Activated CD4-positive, alpha-beta memory T cell treated with anti-CD3 and anti-CD28 coated beads, Interleukin-2, amount 10 ng/mL, durations not matched to agents 7 days and 5 days (primary cell): ENCODE measurements around the gene PCSK6. TPM values are rescaled to one million over a fixed set of nuclear protein-coding genes. Genes with fewer than 3 reads are reported as not detected.

Experiments
- CTCF ChIA-PET: fragments of 350-600 bp; sonication (Branson Sonifier 250); formaldehyde crosslinking; loops from one replicate; lab custom pipeline; 2021; ENCODE audit warnings: antibody characterized with exemption, inconsistent platforms; lab: Charles Lee
- POLR2A ChIA-PET: fragments of 350-600 bp; sonication (Branson Sonifier 250); formaldehyde crosslinking; loops from one replicate; lab custom pipeline; 2021; ENCODE audit warnings: antibody characterized with exemption; lab: Charles Lee
- DNase-seq: peaks from one replicate; pipeline ENCODE4 v3.0.0-alpha.2; 2020
- H3K27ac Mint-ChIP-seq: one replicate; pipeline ENCODE4 v1.8.0; 2021; ENCODE audit warnings: mild to moderate bottlenecking, mixed read lengths
- H3K27me3 Mint-ChIP-seq: one replicate; pipeline ENCODE4 v1.8.0; 2021; ENCODE audit warnings: mixed read lengths
- H3K36me3 Mint-ChIP-seq: one replicate; pipeline ENCODE4 v1.8.0; 2021; ENCODE audit warnings: low read depth, mixed read lengths
- H3K4me1 Mint-ChIP-seq: one replicate; pipeline ENCODE4 v1.8.0; 2021; ENCODE audit warnings: mixed read lengths
- H3K4me3 Mint-ChIP-seq: one replicate; pipeline ENCODE4 v1.8.0; 2021; ENCODE audit warnings: mild to moderate bottlenecking, mixed read lengths
- H3K9me3 Mint-ChIP-seq: one replicate; pipeline ENCODE4 v1.8.0; 2021; ENCODE audit warnings: mixed read lengths
- total RNA-seq, 2 experiments: library from RNA; stranded (reverse); gene quantifications; one replicate each; pipeline ENCODE4 v1.2.3, GENCODE V29; 2021

Gene PCSK6
- total RNA-seq, 2 experiments from 2014 or later: 0.53 to 0.58 TPM

GRCh38 chr15:101520395-101520794, 30.9 kb upstream of the PCSK6 start:
- H3K27ac Mint-ChIP-seq: no peak overlapping the region
- ChIA-PET CTCF (interaction anchor here (1.0 kb wide), 1 partner anchor 18 kb away, joined by 4 read pairs; no protein-coding TSS in a partner anchor), POLR2A (interaction anchor here (1.1 kb wide), 1 partner anchor 18 kb away, joined by 3 read pairs; no protein-coding TSS in a partner anchor)
- H3K9me3 Mint-ChIP-seq: peaks cover 26% of the 10 kb centered on the region
- peaks cover 5% of the 10 kb centered on the region for H3K36me3 Mint-ChIP-seq
- H3K4me1 Mint-ChIP-seq: peaks cover 6% of the 10 kb centered on the region
- no peak overlapping the region for H3K4me3 Mint-ChIP-seq
- peaks cover 31% of the 10 kb centered on the region for H3K27me3 Mint-ChIP-seq
- DNase-seq: no peak

- peaks cover 5% of the 10 kb centered on the region for H3K36me3 Mint-ChIP-seq
- H3K9me3 Mint-ChIP-seq: peaks cover 27% of the 10 kb centered on the region
- H3K27ac Mint-ChIP-seq: no peak overlapping the region
- POLR2A ChIA-PET: no interaction called here
- H3K4me1 Mint-ChIP-seq: peaks cover 6% of the 10 kb centered on the region
- peaks cover 38% of the 10 kb centered on the region for H3K27me3 Mint-ChIP-seq
- DNase-seq: no peak
- no peak overlapping the region for H3K4me3 Mint-ChIP-seq
- CTCF ChIA-PET: no interaction called here
Measured at GRCh38 chr15:101517504-101517903, 28.0 kb upstream of the PCSK6 start.

GRCh38 chr15:101514318-101514717, 24.8 kb upstream of the PCSK6 start:
- H3K27me3 Mint-ChIP-seq: peaks cover 32% of the 10 kb centered on the region
- POLR2A ChIA-PET: interaction anchor here (0.7 kb wide), 1 partner anchor 10 kb away, joined by 3 read pairs; no protein-coding TSS in a partner anchor
- CTCF ChIA-PET: interaction anchor here (0.8 to 1.3 kb wide), 2 partner anchors 12 to 226 kb away, joined by 3 to 4 read pairs; no protein-coding TSS in a partner anchor

GRCh38 chr15:101511717-101512116, 22.2 kb upstream of the PCSK6 start:
- peaks cover 38% of the 10 kb centered on the region for H3K27me3 Mint-ChIP-seq
- peaks cover 9% of the 10 kb centered on the region for H3K9me3 Mint-ChIP-seq
- H3K27ac Mint-ChIP-seq: no peak overlapping the region
- no peaks in the 10 kb centered on the region for H3K4me1 Mint-ChIP-seq
- DNase-seq: no peak
- POLR2A ChIA-PET: no interaction called here
- H3K36me3 Mint-ChIP-seq: no peaks in the 10 kb centered on the region
- CTCF ChIA-PET: interaction anchor here (0.7 to 1.6 kb wide), 2 partner anchors 10 to 131 kb away, joined by 4 to 8 read pairs; no protein-coding TSS in a partner anchor
- no peak overlapping the region for H3K4me3 Mint-ChIP-seq

More at GRCh38 chr15:101514318-101514717, 24.8 kb upstream of the PCSK6 start:
- Mint-ChIP-seq H3K36me3 (peaks cover 5% of the 10 kb centered on the region), H3K27ac (no peak overlapping the region), H3K4me3 (no peak overlapping the region), H3K4me1 (no peaks in the 10 kb centered on the region), H3K9me3 (peaks cover 23% of the 10 kb centered on the region)
- DNase-seq: no peak

GRCh38 chr15:101510212-101511197, 21.0 kb upstream of the PCSK6 start:
- peaks cover 2% of the 10 kb centered on the region for H3K9me3 Mint-ChIP-seq
- peaks cover 36% of the 10 kb centered on the region for H3K27me3 Mint-ChIP-seq
- H3K4me1 Mint-ChIP-seq: no peaks in the 10 kb centered on the region
- no peaks in the 10 kb centered on the region for H3K36me3 Mint-ChIP-seq
- DNase-seq: no peak
- POLR2A ChIA-PET: no interaction called here
- no peak overlapping the region for H3K4me3 Mint-ChIP-seq
- H3K27ac Mint-ChIP-seq: no peak overlapping the region
- CTCF ChIA-PET: interaction anchor here (1.1 to 1.6 kb wide), 2 partner anchors 8 to 9 kb away, joined by 3 to 8 read pairs; no protein-coding TSS in a partner anchor

GRCh38 chr15:101509279-101509678, 19.8 kb upstream of the PCSK6 start:
- no peaks in the 10 kb centered on the region for H3K36me3 Mint-ChIP-seq

GRCh38 chr15:101506491-101506890, 17.0 kb upstream of the PCSK6 start:
- Mint-ChIP-seq H3K36me3 (no peaks in the 10 kb centered on the region), H3K9me3 (no peaks in the 10 kb centered on the region), H3K27ac (no peak overlapping the region), H3K4me3 (no peak overlapping the region), H3K27me3 (peaks cover 29% of the 10 kb centered on the region), H3K4me1 (peaks cover 4% of the 10 kb centered on the region)
- no peak for DNase-seq
- ChIA-PET CTCF (no interaction called here), POLR2A (no interaction called here)

More at GRCh38 chr15:101509279-101509678, 19.8 kb upstream of the PCSK6 start:
- no peaks in the 10 kb centered on the region for H3K4me1 Mint-ChIP-seq
- CTCF ChIA-PET: no interaction called here
- H3K27ac Mint-ChIP-seq: no peak overlapping the region
- peaks cover 33% of the 10 kb centered on the region for H3K27me3 Mint-ChIP-seq
- H3K4me3 Mint-ChIP-seq: no peak overlapping the region
- no peak for DNase-seq
- no peaks in the 10 kb centered on the region for H3K9me3 Mint-ChIP-seq
- POLR2A ChIA-PET: no interaction called here

- Mint-ChIP-seq H3K27ac (no peak overlapping the region), H3K27me3 (peaks cover 29% of the 10 kb centered on the region), H3K36me3 (no peaks in the 10 kb centered on the region), H3K9me3 (no peaks in the 10 kb centered on the region), H3K4me1 (peaks cover 11% of the 10 kb centered on the region), H3K4me3 (no peak overlapping the region)
- POLR2A ChIA-PET: no interaction called here
- DNase-seq: no peak
- CTCF ChIA-PET: no interaction called here
Measured at GRCh38 chr15:101505610-101506337, 16.3 kb upstream of the PCSK6 start.

GRCh38 chr15:101504866-101505609, 15.5 kb upstream of the PCSK6 start:
- ChIA-PET CTCF (no interaction called here), POLR2A (interaction anchor here (1.1 kb wide), 1 partner anchor 10 kb away, joined by 3 read pairs; no protein-coding TSS in a partner anchor)
- H3K9me3 Mint-ChIP-seq: no peaks in the 10 kb centered on the region
- no peak overlapping the region for H3K4me3 Mint-ChIP-seq
- H3K4me1 Mint-ChIP-seq: peaks cover 18% of the 10 kb centered on the region
- no peak overlapping the region for H3K27ac Mint-ChIP-seq
- DNase-seq: no peak
- H3K36me3 Mint-ChIP-seq: no peaks in the 10 kb centered on the region
- peaks cover 26% of the 10 kb centered on the region for H3K27me3 Mint-ChIP-seq

- Mint-ChIP-seq H3K4me1 (peaks cover 22% of the 10 kb centered on the region), H3K27me3 (peaks cover 19% of the 10 kb centered on the region), H3K4me3 (no peak overlapping the region), H3K9me3 (no peaks in the 10 kb centered on the region), H3K27ac (no peak overlapping the region), H3K36me3 (no peaks in the 10 kb centered on the region)
- POLR2A ChIA-PET: interaction anchor here (1.1 kb wide), 1 partner anchor 10 kb away, joined by 3 read pairs; no protein-coding TSS in a partner anchor
- CTCF ChIA-PET: interaction anchor here (1.3 kb wide), 1 partner anchor 184 kb away, joined by 3 read pairs; no protein-coding TSS in a partner anchor
- no peak for DNase-seq
Measured at GRCh38 chr15:101504373-101504772, 14.9 kb upstream of the PCSK6 start.

- CTCF ChIA-PET: interaction anchor here (1.3 to 3.2 kb wide), 4 partner anchors 13 to 203 kb away, joined by 3 to 22 read pairs (median 4); no protein-coding TSS in a partner anchor
- Mint-ChIP-seq H3K27me3 (peaks cover 16% of the 10 kb centered on the region), H3K36me3 (no peaks in the 10 kb centered on the region), H3K9me3 (no peaks in the 10 kb centered on the region), H3K4me1 (peaks cover 32% of the 10 kb centered on the region), H3K27ac (no peak overlapping the region), H3K4me3 (no peak overlapping the region)
- no peak for DNase-seq
- POLR2A ChIA-PET: no interaction called here
Measured at GRCh38 chr15:101503296-101503599, 13.7 kb upstream of the PCSK6 start.
